GM12864 (cell line): Measurements from ENCODE around the gene GNB1L.
"Not testable (repeated sequence)": the region's sequence is repeated elsewhere in the genome, so short reads cannot be mapped to it uniquely, and the experiment has no call there.

Source experiments
- DNase-seq: peaks from one replicate; pipeline ENCODE4 v3.0.0-alpha.2; 2011; ENCODE audit warnings: low read depth
- H3K4me3 ChIP-seq: 2 replicates; pipeline ENCODE4 v1.5.1; 2011; ENCODE audit warnings: mild to moderate bottlenecking, low read depth, low read length, control low read depth
- CTCF ChIP-seq: IDR thresholded peaks from 2 replicates; pipeline ENCODE4 v1.5.1; 2011; ENCODE audit warnings: low read depth, mild to moderate bottlenecking, moderate library complexity, low read length, control low read depth, inconsistent platforms; ENCODE audit errors: missing control alignments

GNB1L gene

GRCh38 chr22:19884161-19884953, 29.7 kb upstream of the GNB1L start:
- no peak overlapping the region for H3K4me3 ChIP-seq
- DNase-seq = no peak

GRCh38 chr22:19883446-19883845, 28.8 kb upstream of the GNB1L start:
- not testable (repeated sequence) for DNase-seq, H3K4me3 ChIP-seq

More at GRCh38 chr22:19884161-19884953, 29.7 kb upstream of the GNB1L start:
- TF ChIP-seq CTCF = no peak

- no peak for TF ChIP-seq CTCF
- no peak for DNase-seq
- H3K4me3 ChIP-seq = no peak overlapping the region
These were observed 28.0 kb upstream of the GNB1L start for GRCh38 chr22:19882446-19883381.

- no peak overlapping the region for H3K4me3 ChIP-seq
These were observed 26.3 kb upstream of the GNB1L start for GRCh38 chr22:19880786-19881569.

GRCh38 chr22:19879992-19880785, 25.5 kb upstream of the GNB1L start:
- no peak overlapping the region for H3K4me3 ChIP-seq
- no peak for TF ChIP-seq CTCF
- DNase-seq = no peak

More at GRCh38 chr22:19880786-19881569, 26.3 kb upstream of the GNB1L start:
- no peak for DNase-seq
- TF ChIP-seq CTCF = no peak

- TF ChIP-seq CTCF = no peak
These were observed 24.9 kb upstream of the GNB1L start for GRCh38 chr22:19879643-19879991.

GRCh38 chr22:19879246-19879570, 24.5 kb upstream of the GNB1L start:
- no peak overlapping the region for H3K4me3 ChIP-seq
- TF ChIP-seq CTCF = no peak
- DNase-seq = no peak

More at GRCh38 chr22:19879643-19879991, 24.9 kb upstream of the GNB1L start:
- DNase-seq = no peak
- H3K4me3 ChIP-seq = no peak overlapping the region
